B cell (primary cell): ENCODE results near the gene MYCL.

ENCODE experiments used
- EZH2 ChIP-seq: IDR thresholded peaks from 2 replicates; pipeline ENCODE4 v1.6.1; 2012; ENCODE audit warnings: borderline replicate concordance, low read depth, mild to moderate bottlenecking, moderate library complexity, low read length; ENCODE audit not compliant: insufficient read depth, poor library complexity, severe bottlenecking
- TF ChIP-seq, protein P1 (sequence below): fragments of 200-600 bp; IDR thresholded peaks from one replicate; pipeline ENCODE4 v1.8.0; 2022; ENCODE audit warnings: antibody characterized with exemption, mild to moderate bottlenecking

DNA sequence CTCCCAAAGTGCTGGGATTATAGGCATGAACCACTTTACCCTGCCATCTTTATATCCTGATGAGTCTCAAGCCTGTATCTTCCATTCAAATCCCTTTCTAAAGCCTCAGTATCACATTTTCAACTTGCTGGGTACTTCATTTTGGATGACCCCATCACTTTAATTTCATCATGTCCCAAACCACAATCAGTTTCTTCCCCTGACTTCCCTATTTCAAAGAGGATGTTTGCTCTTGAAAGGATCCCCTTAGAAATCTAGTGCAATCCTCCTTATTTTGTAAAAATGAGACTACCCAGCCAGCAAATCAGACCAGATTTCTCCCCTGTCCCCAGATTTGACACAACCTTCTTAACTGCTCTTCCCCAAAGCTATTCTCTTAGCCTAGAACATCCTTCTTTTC, 11.4 kb downstream of the MYCL start:
- TF ChIP-seq, protein P1, sequence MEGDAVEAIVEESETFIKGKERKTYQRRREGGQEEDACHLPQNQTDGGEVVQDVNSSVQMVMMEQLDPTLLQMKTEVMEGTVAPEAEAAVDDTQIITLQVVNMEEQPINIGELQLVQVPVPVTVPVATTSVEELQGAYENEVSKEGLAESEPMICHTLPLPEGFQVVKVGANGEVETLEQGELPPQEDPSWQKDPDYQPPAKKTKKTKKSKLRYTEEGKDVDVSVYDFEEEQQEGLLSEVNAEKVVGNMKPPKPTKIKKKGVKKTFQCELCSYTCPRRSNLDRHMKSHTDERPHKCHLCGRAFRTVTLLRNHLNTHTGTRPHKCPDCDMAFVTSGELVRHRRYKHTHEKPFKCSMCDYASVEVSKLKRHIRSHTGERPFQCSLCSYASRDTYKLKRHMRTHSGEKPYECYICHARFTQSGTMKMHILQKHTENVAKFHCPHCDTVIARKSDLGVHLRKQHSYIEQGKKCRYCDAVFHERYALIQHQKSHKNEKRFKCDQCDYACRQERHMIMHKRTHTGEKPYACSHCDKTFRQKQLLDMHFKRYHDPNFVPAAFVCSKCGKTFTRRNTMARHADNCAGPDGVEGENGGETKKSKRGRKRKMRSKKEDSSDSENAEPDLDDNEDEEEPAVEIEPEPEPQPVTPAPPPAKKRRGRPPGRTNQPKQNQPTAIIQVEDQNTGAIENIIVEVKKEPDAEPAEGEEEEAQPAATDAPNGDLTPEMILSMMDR: no peak
- no peak for TF ChIP-seq EZH2
